GM18517 (cell line): ENCODE results near the gene CD300LF.

Source experiments
- ATAC-seq: cut with Tn5 transposase; IDR thresholded peaks from one replicate; pipeline ENCODE4 v1.9.1; 2021; ENCODE audit warnings: mild to moderate bottlenecking, moderate library complexity; ENCODE audit not compliant: unreplicated experiment

CD300LF gene

DNA sequence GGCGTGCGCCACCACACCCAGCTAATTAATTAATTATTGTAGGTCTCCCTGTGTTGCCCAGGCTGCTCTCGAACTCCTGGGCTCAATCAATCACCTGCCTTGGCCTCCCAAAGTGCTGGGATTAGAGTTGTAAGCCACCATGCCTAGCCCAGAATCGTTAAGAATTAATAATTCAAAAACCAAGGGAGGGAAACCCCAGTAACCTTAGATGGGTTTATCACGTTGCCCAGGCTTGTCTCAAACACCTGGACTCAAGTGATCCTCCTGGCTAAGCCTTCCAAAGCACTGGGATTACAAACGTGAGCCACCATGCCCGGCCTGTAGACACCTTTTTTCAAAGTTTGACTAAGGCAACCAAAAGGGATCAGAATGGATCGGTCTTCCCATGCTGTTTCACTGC is 21.6 kb downstream of the CD300LF start:
- ATAC-seq: no peak

DNA sequence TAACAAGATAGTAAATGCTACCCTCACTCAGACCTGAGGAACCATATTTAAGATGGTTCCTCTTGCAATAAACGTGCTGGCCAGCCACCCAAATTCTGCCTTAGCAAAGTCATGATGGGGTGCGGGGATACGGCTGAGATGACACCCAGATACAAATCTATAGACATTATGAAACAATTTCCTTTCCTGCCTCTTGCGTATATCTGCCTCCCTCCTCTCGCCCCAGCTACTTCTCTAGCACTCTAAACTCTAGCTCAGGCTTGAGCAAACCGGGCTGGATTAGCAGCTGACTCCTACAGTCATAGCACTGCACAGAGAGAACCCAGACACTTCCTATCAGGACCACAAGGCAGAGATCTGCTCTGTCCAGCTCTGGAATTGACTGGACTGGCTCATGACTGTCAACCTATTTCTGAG is 22.3 kb downstream of the CD300LF start:
- no peak for ATAC-seq

DNA sequence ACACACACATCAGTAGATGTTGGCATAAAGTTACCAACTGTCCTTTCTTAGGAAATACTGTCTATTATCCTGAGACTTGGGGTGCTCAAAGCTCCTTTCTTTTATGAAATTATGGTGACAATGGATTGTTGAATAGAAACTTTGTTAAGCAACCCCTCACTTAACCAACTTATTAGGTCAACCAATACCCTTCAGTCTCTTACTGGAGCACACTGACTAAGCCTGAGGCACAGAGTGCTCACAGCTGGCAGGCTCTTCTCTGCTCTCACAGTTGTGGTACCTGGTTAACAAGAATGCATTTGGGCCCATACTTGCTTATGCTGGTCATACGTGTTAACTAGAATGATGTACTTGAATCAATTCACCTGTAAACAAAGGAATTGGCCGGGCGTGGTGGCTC is 24.8 kb downstream of the CD300LF start:
- ATAC-seq: no peak

DNA sequence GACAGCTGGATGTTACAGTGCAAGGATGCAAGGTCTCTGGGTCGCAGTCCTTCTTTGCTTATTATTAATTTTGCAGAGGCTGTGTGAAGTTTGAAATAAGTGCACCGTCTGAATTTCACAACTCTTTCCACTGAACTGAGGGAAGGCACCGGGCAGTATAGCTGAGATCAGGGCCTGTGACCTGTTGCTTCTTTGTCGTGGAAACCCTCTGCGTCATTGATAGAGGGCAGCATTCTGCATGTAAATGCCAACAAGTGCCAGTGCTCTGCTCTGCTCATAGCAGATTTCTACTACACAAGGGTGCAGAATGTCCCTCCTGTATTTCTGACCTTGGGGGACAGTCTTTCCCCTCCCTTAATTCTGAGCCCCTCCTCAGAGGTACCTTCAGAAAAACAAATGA is 26.0 kb downstream of the CD300LF start:
- no peak for ATAC-seq

DNA sequence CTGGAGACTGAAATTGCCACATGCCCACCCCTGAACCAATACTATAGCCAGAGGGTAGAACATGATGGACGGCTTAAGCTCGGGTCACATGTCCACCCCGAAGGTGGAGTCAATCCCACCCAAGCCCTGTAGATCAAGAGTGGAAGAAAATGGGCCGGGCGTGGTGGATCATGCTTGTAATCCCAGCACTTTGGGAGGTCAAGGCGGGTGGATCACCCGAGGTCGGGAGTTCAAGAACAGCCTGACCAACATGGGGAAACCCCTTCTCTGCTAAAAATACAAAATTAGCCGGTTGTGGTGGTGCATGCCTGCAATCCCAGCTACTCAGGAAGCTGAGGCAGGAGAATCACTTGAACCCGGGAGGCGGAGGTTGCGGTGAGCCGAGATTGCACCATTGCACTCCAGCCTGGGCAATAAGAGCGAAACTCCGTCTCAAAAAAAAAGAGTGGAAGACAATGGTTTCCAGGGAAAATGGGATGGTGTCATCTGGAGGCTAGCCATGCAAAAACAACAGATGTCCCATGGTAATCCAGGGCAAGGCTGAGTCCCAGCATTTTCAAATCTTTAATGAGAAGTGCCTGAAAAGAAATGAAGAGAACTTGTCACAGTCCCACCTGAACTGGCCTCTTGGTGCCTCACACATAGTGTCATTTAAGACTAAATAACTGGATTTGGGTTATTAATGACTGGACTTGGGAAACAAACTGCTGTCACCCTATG is 30.1 kb downstream of the CD300LF start:
- no peak for ATAC-seq

DNA sequence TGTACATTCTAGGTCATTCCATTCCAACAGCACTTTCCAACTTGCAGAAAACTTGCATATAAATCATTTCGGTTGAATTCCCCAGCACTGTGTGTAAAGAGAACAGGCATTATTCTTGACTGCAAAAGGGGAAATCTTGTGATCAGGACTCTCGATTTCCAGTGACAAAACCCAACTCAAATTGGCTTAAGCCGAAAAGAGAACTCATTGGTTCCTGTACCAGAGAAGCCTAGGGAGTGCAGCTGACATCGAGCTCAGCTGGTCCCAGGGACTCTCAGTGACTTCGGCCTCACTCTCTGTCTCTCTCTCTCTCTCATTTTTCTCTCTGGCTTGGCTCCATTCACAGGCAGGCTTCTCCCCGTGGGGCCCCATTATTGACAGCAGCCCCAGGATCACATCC is 30.7 kb downstream of the CD300LF start:
- no peak for ATAC-seq

DNA sequence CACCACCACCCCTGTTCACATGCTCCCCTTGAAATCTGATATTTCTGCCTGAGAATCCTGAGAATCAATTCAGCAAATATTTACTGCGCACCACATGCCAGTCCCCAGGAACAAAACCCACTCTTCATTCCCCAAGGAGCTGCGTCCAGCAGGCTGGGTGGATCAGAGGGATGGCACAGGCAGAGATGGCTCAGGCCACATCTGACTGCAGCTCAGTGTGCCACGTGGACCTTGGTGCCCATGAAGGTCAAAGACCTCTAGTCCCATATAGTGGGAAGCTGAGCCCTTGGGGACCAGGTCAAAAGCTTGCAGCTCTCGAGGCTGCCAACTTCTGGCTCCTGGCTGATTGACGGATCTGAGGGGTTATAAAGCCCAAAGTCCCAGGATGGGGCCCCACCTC is 31.8 kb downstream of the CD300LF start:
- ATAC-seq: no peak

DNA sequence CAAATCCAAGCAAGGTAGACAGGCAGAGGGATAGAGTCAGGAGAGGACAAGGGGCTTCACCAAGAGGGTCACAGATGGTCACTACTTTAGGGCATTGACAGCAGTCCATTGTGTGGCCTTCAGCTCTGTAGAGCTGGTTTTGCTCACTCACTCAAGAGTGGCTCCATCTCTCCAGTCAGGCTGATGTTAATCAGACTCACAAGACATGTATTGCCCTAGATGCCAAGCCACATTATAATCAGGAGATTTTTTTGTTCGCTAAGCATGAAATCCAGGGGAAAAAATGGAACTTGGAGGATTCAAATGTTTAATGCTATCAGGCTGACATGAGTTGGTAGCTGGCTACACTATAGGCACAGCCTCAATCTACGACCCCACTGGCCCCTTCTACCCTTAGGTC is 32.5 kb downstream of the CD300LF start:
- ATAC-seq: no peak

DNA sequence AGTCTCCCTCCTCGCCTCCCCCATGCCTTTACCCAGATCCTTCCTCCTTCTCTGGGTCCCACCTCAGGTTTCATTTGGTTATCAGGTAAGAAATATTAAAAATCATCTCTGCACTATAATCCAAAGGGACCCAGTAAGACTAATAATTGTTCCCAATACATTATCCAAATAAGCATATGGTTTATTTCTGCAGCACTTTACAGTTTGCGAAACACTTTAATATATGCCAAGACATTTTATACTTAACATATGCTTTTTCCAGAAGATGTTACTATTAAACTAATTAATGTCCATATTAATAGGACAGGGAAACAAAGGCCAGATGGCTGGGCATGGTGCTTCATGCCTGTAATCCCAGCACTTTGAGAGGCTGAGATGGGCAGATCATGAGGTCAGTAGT is 33.3 kb downstream of the CD300LF start:
- no peak for ATAC-seq

DNA sequence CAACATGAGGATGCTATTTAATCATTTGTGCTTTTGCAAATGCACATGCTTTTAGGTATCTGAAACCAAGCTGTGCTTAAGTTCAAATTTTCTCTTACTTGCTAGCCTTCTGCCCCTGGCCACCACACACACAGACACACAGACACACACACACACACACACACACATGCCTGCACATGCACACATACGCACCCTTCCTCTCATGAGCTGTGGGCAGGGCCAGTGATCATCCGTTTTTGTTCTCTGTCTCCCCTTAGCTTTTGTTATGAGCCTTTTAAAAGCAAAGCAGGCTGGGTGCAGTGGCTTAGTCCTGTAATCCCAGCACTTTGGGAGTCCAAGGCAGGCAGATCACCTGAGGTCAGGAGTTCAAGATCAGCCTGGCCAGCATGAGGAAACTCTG is 34.2 kb downstream of the CD300LF start:
- ATAC-seq: no peak

DNA sequence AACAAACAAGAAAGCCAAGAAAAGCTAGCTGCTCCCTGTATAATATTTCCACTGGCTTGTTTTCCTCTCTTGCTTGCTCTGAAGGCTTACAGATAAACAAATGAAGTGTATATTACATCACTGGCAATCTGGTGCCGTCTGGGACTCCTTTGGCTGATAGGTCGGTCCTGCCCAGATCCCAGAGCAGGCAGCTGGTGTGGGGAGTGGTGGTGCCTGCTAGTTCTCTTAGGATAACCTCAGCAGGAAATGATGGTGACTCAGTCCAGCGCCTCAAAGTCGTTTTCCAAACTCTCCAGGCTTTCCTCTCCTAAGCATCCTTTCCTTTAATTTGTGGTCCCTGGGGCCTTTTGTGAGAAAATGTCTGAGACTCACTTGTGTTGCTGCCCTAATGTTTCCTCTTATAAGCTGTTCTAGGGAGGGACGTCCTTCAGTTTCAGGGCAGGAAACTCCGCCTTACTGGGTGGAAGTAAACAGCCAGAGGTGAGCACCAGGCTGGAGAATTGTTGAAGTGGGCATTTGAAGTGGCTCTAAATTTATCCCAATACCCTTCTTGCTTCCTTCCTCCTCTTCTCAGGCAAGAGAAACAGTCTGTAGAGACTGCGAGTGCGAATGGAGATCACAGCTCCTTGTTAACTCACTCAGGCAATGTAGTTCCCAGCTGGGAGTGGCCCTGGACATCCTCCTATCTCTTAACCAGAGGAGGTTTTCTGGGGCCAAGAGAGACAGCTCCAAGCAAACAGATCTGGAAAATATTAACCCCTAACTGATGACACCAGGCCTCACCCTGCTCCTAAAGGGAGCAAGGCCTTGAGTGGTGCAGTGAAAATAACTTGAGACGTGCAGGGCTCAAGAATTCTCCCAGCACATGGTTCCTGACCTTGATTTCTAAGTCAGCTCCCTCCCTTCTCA is 34.9 kb downstream of the CD300LF start:
- ATAC-seq: no peak

DNA sequence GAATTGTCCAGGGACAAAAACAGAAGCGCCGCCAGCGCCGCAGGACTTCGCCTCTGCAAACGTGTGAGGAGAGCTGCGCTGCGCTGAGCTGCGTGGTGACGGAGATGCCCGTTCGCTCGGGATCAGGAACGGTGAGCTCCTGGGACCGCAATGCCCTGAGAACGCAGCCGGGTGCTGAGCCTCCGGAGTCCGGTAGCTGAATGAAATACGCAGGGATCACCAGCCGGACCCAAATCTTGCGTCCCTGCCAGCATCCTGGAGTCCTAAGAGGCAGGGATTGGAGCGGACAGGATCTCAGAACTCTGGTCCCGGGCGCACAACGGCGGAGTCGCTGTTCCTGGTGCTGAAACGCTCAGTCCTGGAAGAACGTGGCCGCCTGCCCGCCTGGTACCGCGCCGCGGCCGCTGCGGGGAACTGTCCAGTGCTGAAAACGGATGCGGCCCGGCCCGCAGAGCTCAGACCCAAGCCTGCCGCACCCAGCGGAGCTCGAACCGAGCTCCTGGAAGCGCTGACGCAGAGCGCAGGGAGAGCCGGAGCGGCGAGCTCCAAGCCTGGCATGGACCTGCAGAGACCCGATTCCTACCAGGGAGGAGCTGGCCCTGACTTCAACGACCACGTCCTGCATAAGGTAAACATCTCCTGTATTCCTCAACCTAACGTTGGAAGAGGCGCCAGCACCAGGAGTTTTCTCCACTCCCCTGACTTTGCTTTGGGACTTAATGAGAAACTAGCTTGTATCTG is 41.5 kb downstream of the CD300LF start:
- no peak for ATAC-seq

DNA sequence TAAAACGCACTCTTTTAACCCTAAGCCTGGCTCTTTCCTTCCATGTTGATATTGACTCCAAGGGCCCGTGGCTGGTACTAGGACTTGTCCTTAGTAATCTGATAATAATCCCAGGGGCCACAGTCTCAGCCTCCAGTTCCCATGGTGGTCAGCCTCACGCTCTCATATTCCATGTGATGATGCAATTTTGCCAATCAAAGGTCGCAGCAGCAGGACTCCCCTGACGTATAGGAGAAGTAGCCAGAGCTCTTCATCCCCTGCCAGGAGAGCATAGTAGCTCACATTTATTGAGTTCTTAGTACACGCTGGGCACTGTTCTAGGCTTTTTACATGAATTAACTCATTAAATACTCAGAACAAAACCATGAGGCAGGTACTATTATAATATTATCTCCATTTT is 42.4 kb downstream of the CD300LF start:
- no peak for ATAC-seq

DNA sequence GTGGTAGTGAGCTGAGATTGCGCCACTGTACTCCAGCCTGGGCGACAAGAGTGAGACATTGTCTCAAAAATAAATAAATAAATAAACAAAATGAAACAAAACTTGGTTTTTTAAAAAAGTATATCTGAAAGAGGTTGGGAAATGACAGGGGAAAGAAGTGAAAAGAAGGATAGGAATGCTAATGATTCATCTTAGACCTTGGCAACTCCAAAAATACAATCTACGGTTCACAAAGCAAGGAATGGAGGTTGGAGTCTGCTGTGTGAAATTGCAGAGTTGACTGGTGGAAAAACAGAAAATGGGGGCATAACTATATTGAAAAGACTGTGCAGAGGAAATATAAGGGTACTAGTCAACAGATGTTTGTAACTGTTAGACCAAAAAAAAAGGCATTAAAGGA is 49.2 kb downstream of the CD300LF start:
- no peak for ATAC-seq

DNA sequence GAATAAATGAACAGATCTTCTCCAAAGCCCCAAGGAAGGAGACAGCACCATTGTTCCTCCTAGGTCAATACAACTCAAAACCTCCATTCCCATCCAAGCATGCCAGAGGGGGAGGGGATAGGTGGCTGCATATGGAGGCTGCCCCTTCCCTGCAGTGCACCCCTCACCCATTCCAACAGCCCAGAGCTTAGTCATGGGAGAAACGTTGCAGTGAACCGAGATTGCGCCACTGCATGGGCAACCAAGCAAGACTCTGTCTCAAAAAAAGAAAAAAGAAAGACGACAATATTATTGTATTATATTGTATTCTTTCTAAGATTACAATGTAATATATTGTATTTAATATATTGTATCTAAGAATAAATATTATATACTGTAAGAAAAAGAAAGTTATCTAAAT is 52.8 kb downstream of the CD300LF start:
- ATAC-seq: no peak

DNA sequence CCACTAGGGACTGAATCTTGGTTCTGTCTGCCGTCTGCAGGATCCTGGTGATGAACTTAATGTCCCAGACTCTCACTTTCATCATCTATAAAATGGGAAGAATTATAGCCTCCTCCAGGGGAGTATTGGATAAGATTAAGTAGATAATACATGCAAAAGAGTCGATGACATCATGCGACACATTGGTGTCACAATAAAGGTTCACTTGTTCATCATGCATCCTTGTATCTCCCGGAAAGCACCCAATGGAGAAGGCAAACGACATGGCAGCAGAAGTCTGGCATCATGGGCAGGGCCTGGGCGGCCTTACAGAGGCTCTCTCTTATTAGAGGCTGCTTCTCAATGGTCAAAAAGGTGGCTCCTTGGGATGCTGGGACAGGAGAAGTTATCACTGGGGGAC is 54.1 kb downstream of the CD300LF start:
- ATAC-seq: no peak

DNA sequence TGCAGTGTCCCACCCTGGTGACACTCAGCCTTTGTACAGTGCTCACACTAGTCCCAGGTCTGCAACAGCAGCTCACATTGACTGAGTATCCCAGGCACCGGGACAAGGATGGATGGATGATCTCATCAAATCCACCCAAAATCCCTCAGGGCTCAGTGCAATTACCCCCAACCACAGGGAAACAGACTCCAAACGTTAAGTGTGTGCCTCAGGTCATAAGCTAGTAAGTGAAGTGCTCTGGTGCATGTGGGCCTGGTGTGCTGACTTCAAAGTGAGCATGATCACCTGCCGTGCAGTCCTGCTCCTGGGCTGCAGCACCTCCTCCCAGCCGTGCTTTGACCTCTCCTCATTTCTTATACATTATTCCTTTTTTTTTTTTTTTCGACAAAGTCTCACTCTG is 58.0 kb downstream of the CD300LF start:
- ATAC-seq: no peak

DNA sequence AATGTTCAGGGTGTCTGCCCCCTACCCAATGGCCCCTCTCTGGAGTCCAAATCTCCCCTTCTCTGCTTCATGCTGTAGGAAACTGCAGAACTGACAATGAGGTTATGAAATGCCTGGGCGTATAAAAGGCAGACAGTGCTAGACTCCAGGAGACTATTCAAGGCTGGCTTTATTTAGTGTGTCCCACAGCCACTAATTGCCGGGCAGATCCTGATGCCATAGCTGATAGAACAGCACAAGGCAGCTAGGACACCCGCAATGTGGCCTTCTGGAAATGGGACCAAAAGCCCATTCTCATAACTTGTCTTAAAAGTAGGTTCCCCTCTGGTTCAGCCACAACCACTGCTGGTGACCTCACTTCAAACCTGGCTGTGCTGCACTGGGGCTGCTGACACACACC is 60.7 kb downstream of the CD300LF start:
- ATAC-seq: no peak

DNA sequence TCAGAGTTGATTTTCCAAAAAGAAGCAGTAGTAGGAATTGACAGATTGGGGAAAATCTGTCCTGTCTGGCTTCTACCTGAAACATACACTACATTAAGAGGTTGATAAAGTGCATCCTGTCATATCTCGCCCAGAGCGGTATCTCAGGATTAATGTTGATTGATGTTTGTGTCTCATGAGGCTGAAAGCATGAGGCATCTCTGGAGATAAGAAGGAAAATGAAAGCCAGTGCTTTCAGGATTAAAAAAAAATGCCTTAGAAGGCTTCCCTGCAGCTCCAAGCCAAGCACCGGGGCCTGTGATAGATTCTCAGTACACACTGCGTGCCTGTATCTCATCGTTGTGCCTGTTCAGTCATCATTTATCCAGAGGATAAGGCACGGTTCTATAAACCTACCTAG is 62.8 kb downstream of the CD300LF start:
- ATAC-seq: no peak

DNA sequence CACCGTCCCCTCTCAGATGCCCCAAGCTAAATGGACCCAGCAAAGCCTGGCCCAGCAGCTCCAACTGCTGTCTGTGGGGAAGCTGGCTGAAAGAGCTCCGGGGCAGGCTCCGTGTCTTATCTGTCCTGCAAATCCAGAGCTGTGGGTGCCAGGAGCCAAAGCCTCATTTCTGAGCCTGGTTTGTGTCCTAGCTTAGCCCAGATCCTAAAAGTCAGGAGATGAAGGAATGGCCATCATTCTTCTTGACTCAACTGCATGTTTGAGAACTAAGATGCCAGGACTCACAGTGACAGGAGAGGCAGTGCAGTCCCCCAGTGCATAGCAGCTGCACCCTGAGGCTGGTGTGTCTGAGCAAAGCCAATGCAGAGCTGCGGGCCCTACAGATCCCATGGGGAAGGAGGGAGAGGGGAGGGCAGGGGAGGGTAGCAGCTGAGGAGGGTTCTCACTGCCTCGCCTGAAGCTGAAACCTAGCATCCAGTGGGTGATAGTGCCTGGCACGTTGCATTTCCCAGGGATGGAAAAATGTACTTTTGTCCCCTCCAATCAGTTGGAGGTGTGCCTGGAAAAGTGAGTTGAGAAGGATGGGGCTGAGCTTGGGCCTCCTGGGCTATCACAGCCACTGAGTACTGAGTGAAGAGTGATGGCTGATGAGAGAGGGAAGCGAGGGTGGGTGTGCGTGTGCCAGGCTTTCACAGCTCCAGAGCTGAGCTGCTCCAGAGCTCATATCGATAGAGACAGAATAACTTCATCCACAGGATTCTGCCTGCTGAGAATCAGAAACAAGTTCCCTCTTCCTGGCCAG is 64.7 kb downstream of the CD300LF start:
- ATAC-seq: no peak

DNA sequence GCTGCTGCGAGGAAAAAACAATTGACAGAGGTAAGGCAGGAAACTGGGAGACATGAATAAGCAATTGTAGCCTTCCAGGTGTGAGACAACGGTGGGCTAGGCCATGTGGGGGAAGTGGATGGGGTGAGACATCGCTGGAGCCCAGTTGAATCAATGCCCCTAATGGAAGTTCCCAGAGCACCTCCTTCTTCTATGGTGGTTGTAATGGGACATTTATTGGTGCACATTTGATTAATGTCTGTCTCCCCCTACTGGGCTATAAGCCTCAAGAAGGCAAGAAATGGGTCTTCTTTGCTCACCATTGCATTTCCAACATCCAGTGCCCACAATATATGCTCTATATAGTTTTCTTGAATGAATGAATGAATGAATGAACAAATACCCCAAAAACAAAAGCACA is 66.5 kb downstream of the CD300LF start:
- ATAC-seq: no peak
